ENCODE measurements around the gene DHRS4. TPM values are rescaled to one million over a fixed set of nuclear protein-coding genes. Genes with fewer than 3 reads are reported as not detected.
"Not testable (repeated sequence)": the region's sequence is repeated elsewhere in the genome, so short reads cannot be mapped to it uniquely, and the experiment has no call there.

The DHRS4 gene
- total and polyA plus RNA-seq, 9 donors, result 14.4 to 31.4 (median 26.3) TPM

DNA sequence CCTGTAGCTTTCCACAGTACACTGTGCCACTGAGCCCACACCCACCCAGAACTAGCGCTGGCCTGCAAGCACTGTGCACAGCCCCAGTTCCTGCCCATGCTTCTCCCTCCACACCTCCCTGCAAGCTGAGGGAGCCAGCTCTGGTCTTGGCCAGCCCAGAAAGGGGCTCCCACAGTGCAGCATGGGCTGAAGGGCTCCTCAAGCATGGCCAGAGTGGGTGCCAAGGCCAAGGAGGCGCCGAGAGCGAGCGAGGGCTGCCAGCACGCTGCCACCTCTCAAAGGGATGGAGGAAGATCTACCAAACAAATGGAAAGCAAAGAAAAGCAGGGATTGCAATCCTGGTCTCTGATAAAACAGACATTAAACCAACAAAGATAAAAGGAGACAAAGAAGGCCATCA, 62.2 kb downstream of the DHRS4 start:
- not testable (repeated sequence) for H3K9me3 ChIP-seq (replicated peaks; ENCODE audit: control insufficient read depth, low read depth, low read length); H3K27ac ChIP-seq (ENCODE audit: low read length); H3K4me1 ChIP-seq (ENCODE audit: control insufficient read depth, insufficient read depth, low read length); H3K4me3 ChIP-seq (ENCODE audit: low read length); DNase-seq; H3K36me3 ChIP-seq (ENCODE audit: control insufficient read depth, insufficient read depth, low read length); H3K27me3 ChIP-seq (ENCODE audit: control insufficient read depth, insufficient read depth, low read length)
- WGBS (ENCODE audit: insufficient coverage), result 100% methylated on average over 1 of the region's 6 CpGs

Other genes with a start within 250 kb of the DHRS4 start
- 13.7 TPM for gene DHRS4L2, start 35.2 kb downstream of the DHRS4 start, total RNA-seq
- 10 to 100 TPM in 6 of 8 donors, 1 to 10 TPM in 2; 8.8 to 16.3 (median 12.2) TPM for gene DHRS4L2, start 35.2 kb downstream of the DHRS4 start, polyA plus RNA-seq (ENCODE audit: insufficient read depth in 1 of 8, insufficient read length in 8 of 8, low replicate concordance in 1 of 8)
- 0.27 TPM for gene CARMIL3, start 98.2 kb downstream of the DHRS4 start, total RNA-seq
- under 1 TPM; 0.06 to 0.54 (median 0.19) TPM for gene CARMIL3, start 98.2 kb downstream of the DHRS4 start, polyA plus RNA-seq (ENCODE audit: insufficient read depth in 1 of 8, insufficient read length in 8 of 8, low replicate concordance in 1 of 8)
- not detected for gene CPNE6, start 117.8 kb downstream of the DHRS4 start, total RNA-seq
- under 1 TPM in 2 of 8 donors, not detected in 6; 0.23 to 0.33 TPM for gene CPNE6, start 117.8 kb downstream of the DHRS4 start, polyA plus RNA-seq (ENCODE audit: insufficient read depth in 1 of 8, insufficient read length in 8 of 8, low replicate concordance in 1 of 8)
- 2.5 TPM for gene PCK2, start 140.5 kb downstream of the DHRS4 start, total RNA-seq
- gene PCK2, start 140.5 kb downstream of the DHRS4 start, polyA plus RNA-seq (ENCODE audit: insufficient read depth in 1 of 8, insufficient read length in 8 of 8, low replicate concordance in 1 of 8), result 10 to 100 TPM in 1 of 8 donors, 1 to 10 TPM in 7; 3.4 to 15.6 (median 3.9) TPM
- 43.7 TPM for gene DCAF11, start 161.0 kb downstream of the DHRS4 start, total RNA-seq
- 10 to 100 TPM; 40.2 to 47.8 (median 42.5) TPM for gene DCAF11, start 161.0 kb downstream of the DHRS4 start, polyA plus RNA-seq (ENCODE audit: insufficient read depth in 1 of 8, insufficient read length in 8 of 8, low replicate concordance in 1 of 8)
- 1.6 TPM for gene NRL, start 161.2 kb downstream of the DHRS4 start, total RNA-seq
- gene NRL, start 161.2 kb downstream of the DHRS4 start, polyA plus RNA-seq (ENCODE audit: insufficient read depth in 1 of 8, insufficient read length in 8 of 8, low replicate concordance in 1 of 8), result 1 to 10 TPM in 7 of 8 donors, under 1 TPM in 1; 0.96 to 2.2 (median 1.8) TPM
- gene FITM1, start 176.9 kb downstream of the DHRS4 start, total RNA-seq, result 170 TPM
- gene FITM1, start 176.9 kb downstream of the DHRS4 start, polyA plus RNA-seq (ENCODE audit: insufficient read depth in 1 of 8, insufficient read length in 8 of 8, low replicate concordance in 1 of 8), result 100 to 1,000 TPM in 7 of 8 donors, 10 to 100 TPM in 1; 80.7 to 168 (median 124) TPM
- 110 TPM for gene PSME1, start 182.4 kb downstream of the DHRS4 start, total RNA-seq
- 100 to 1,000 TPM; 103 to 130 (median 116) TPM for gene PSME1, start 182.4 kb downstream of the DHRS4 start, polyA plus RNA-seq (ENCODE audit: insufficient read depth in 1 of 8, insufficient read length in 8 of 8, low replicate concordance in 1 of 8)
- 29.9 TPM for gene EMC9, start 187.8 kb downstream of the DHRS4 start, total RNA-seq
- 10 to 100 TPM; 22.4 to 40.0 (median 29.4) TPM for gene EMC9, start 187.8 kb downstream of the DHRS4 start, polyA plus RNA-seq (ENCODE audit: insufficient read depth in 1 of 8, insufficient read length in 8 of 8, low replicate concordance in 1 of 8)
- gene PSME2, start 192.8 kb downstream of the DHRS4 start, total RNA-seq, result 100 TPM
- 10 to 100 TPM; 82.8 to 97.6 (median 93.2) TPM for gene PSME2, start 192.8 kb downstream of the DHRS4 start, polyA plus RNA-seq (ENCODE audit: insufficient read depth in 1 of 8, insufficient read length in 8 of 8, low replicate concordance in 1 of 8)
- gene RNF31, start 193.7 kb downstream of the DHRS4 start, total RNA-seq, result 36.4 TPM
- gene RNF31, start 193.7 kb downstream of the DHRS4 start, polyA plus RNA-seq (ENCODE audit: insufficient read depth in 1 of 8, insufficient read length in 8 of 8, low replicate concordance in 1 of 8), result 10 to 100 TPM; 27.3 to 37.0 (median 35.8) TPM
- 24.9 TPM for gene IRF9, start 207.5 kb downstream of the DHRS4 start, total RNA-seq
- gene IRF9, start 207.5 kb downstream of the DHRS4 start, polyA plus RNA-seq (ENCODE audit: insufficient read depth in 1 of 8, insufficient read length in 8 of 8, low replicate concordance in 1 of 8), result 10 to 100 TPM; 24.0 to 36.3 (median 27.3) TPM
- 2.1 TPM for gene REC8, start 218.3 kb downstream of the DHRS4 start, total RNA-seq
- gene REC8, start 218.3 kb downstream of the DHRS4 start, polyA plus RNA-seq (ENCODE audit: insufficient read depth in 1 of 8, insufficient read length in 8 of 8, low replicate concordance in 1 of 8), result 10 to 100 TPM in 5 of 8 donors, 1 to 10 TPM in 3; 6.7 to 18.1 (median 10.9) TPM
- gene IPO4, start 235.0 kb downstream of the DHRS4 start, total RNA-seq, result 19.9 TPM
- gene IPO4, start 235.0 kb downstream of the DHRS4 start, polyA plus RNA-seq (ENCODE audit: insufficient read depth in 1 of 8, insufficient read length in 8 of 8, low replicate concordance in 1 of 8), result 10 to 100 TPM; 25.0 to 37.5 (median 29.8) TPM
- 29.6 TPM for gene TM9SF1, start 241.7 kb downstream of the DHRS4 start, total RNA-seq
- 10 to 100 TPM; 14.7 to 22.2 (median 20.1) TPM for gene TM9SF1, start 241.7 kb downstream of the DHRS4 start, polyA plus RNA-seq (ENCODE audit: insufficient read depth in 1 of 8, insufficient read length in 8 of 8, low replicate concordance in 1 of 8)

All from muscle of leg (tissue), 11 donors.